Measurements from ENCODE around the gene ETV3.

ETV3 gene

GRCh38 chr1:157077394-157077793, 60.8 kb downstream of the ETV3 start:
- no peak for DNase-seq (ENCODE audit: low read depth, low spot score)
- no peak overlapping the region for H3K4me3 ChIP-seq (ENCODE audit: low read length)

GRCh38 chr1:157073944-157074685, 64.1 kb downstream of the ETV3 start:
- H3K4me3 ChIP-seq (ENCODE audit: low read length) = no peak overlapping the region
- peak; percentile 1 for DNase-seq (ENCODE audit: low read depth, low spot score)
